ENCODE data around the gene RUNX1. TPM values are rescaled to one million over a fixed set of nuclear protein-coding genes. Genes with fewer than 3 reads are reported as not detected.

Gene RUNX1
- total RNA-seq, 2 experiments from 2014 or later, result 50.6 to 55.8 TPM

GRCh38 chr21:34928637-34929036 is 120.5 kb downstream of the RUNX1 start:
- intact Hi-C loops (cut with micrococcal nuclease), result no loop called here
- Mint-ChIP-seq H3K9me3 (no peaks in the 10 kb centered on the region), H3K27ac (no peak overlapping the region), H3K4me3 (no peak overlapping the region), H3K4me1 (ENCODE audit: low read depth) (peaks cover 78% of the 10 kb centered on the region), H3K27me3 (no peaks in the 10 kb centered on the region), H3K36me3 (peaks cover 13% of the 10 kb centered on the region)
- CTCF ChIA-PET, result interaction anchor here (1.3 to 1.6 kb wide), 2 partner anchors 27 to 39 kb away, joined by 3 to 6 read pairs; no protein-coding TSS in a partner anchor
- DNase-seq, result no peak
- POLR2A ChIA-PET, result interaction anchor here (0.6 to 1.4 kb wide), 3 partner anchors 19 to 43 kb away, joined by 3 to 8 read pairs (median 3); no protein-coding TSS in a partner anchor

DNA sequence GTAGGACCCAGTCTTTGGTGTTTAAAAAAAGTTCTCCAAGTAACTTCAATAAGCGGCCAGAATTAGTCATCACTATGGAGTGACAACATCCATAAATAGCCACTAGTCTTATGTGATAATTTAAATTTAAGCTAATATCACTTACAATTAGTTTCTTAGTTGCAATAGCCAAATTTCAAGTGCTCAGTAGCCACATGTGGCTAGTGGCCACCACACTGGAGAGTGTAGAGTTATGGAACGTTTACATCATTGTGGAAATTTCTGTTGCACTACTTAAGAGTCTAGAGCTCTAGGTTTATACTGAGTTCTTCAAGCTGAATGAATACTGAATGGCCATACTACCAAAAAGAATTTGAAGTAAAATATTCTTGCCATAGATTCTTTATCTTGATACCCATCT is 121.1 kb downstream of the RUNX1 start:
- no peaks in the 10 kb centered on the region for H3K27me3 Mint-ChIP-seq
- intact Hi-C loops (cut with micrococcal nuclease), result no loop called here
- H3K36me3 Mint-ChIP-seq, result peaks cover 13% of the 10 kb centered on the region
- DNase-seq, result no peak
- H3K9me3 Mint-ChIP-seq, result no peaks in the 10 kb centered on the region
- ChIA-PET CTCF (interaction anchor here (1.3 to 1.6 kb wide), 2 partner anchors 27 to 38 kb away, joined by 3 to 6 read pairs; no protein-coding TSS in a partner anchor), POLR2A (interaction anchor here (1.0 kb wide), 1 partner anchor 8 kb away, joined by 3 read pairs; no protein-coding TSS in a partner anchor)
- no peak overlapping the region for H3K27ac Mint-ChIP-seq
- H3K4me1 Mint-ChIP-seq (ENCODE audit: low read depth), result peaks cover 73% of the 10 kb centered on the region
- no peak overlapping the region for H3K4me3 Mint-ChIP-seq

DNA sequence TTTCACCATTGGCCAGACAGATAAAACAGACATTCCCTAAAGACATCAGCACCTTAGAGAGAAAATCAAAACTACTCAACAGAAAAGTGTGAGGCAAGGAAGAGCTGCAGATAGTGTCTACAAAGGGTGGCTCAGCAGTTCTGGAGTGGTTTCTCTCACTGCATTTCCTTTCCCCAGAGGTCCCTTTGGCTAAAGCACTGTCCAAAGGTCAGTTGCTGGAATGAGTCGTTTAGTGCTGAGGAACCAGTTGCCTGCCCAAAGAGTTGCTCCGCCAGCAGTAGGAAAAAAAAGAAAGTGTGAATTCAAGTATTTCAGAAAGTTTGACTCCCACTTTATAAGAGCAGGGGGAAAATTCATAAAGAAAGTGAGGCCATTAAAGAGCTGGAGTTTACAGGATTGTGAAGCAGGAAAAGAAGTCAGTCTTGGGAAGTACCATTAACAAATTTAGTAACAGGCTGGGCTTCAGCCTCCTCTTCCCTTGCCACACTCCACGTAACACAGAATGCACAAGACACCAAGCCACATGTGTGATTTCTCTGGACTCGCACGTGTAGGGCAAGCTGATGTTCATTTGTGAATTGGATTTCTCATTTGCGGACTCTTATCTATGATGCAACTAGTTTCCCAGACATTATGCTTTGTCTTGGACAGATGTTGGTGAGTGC is 122.2 kb downstream of the RUNX1 start:
- H3K36me3 Mint-ChIP-seq, result peaks cover 13% of the 10 kb centered on the region
- H3K27me3 Mint-ChIP-seq, result no peaks in the 10 kb centered on the region
- no peak overlapping the region for H3K4me3 Mint-ChIP-seq
- intact Hi-C loops (cut with micrococcal nuclease), result no loop called here
- POLR2A ChIA-PET, result interaction anchor here (1.0 kb wide), 1 partner anchor 9 kb away, joined by 3 read pairs; no protein-coding TSS in a partner anchor
- DNase-seq, result no peak
- H3K9me3 Mint-ChIP-seq, result no peaks in the 10 kb centered on the region
- peaks cover 72% of the 10 kb centered on the region for H3K4me1 Mint-ChIP-seq (ENCODE audit: low read depth)
- CTCF ChIA-PET, result no interaction called here
- no peak overlapping the region for H3K27ac Mint-ChIP-seq

GRCh38 chr21:34925597-34925996 is 123.5 kb downstream of the RUNX1 start:
- H3K9me3 Mint-ChIP-seq, result no peaks in the 10 kb centered on the region
- peak overlapping the region; percentile 6 for H3K27ac Mint-ChIP-seq
- intact Hi-C loops (cut with micrococcal nuclease), result no loop called here
- H3K36me3 Mint-ChIP-seq, result peaks cover 13% of the 10 kb centered on the region
- no peaks in the 10 kb centered on the region for H3K27me3 Mint-ChIP-seq
- H3K4me1 Mint-ChIP-seq (ENCODE audit: low read depth), result peaks cover 71% of the 10 kb centered on the region
- H3K4me3 Mint-ChIP-seq, result no peak overlapping the region
- ChIA-PET CTCF (no interaction called here), POLR2A (no interaction called here)
- DNase-seq, result no peak

DNA sequence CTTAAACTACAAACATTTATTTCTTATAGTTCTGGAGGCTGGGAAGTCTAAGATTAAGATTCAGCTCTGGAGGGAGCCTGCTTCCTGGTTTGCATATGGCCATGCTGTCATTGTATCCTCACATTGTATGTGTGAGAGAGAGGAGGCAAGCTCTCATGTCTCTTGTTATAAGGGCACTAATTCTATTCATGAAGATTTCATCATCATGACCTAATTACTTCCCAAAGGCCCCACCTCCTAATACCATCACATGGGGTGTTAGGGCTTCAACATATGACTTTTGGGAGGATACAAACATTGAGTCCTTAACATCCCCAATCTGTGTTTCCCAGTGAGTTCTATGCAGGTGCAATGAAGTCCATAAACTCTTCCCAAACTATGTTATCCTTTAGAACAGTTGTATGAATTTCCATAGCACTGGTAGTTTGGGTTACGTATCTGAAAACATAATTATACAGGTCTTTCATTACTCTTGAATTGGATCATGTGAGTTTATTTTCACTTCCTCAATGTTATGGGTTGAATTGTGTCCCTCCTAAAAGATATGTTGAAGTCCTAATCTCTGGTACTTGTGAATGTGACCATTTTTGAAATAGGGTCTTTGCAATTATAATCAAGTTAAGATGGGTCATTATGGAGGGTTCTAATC is 124.2 kb downstream of the RUNX1 start:
- H3K4me1 Mint-ChIP-seq (ENCODE audit: low read depth), result peaks cover 73% of the 10 kb centered on the region
- H3K36me3 Mint-ChIP-seq, result peaks cover 13% of the 10 kb centered on the region
- intact Hi-C loops (cut with micrococcal nuclease), result no loop called here
- POLR2A ChIA-PET, result no interaction called here
- H3K27me3 Mint-ChIP-seq, result no peaks in the 10 kb centered on the region
- H3K27ac Mint-ChIP-seq, result peak overlapping the region; percentile 33
- DNase-seq, result no peak
- no peaks in the 10 kb centered on the region for H3K9me3 Mint-ChIP-seq
- no peak overlapping the region for H3K4me3 Mint-ChIP-seq
- CTCF ChIA-PET, result no interaction called here

- POLR2A ChIA-PET, result no interaction called here
- no peak overlapping the region for H3K27ac Mint-ChIP-seq
- H3K9me3 Mint-ChIP-seq, result no peaks in the 10 kb centered on the region
- no peaks in the 10 kb centered on the region for H3K27me3 Mint-ChIP-seq
- peaks cover 76% of the 10 kb centered on the region for H3K4me1 Mint-ChIP-seq (ENCODE audit: low read depth)
- DNase-seq, result no peak
- peaks cover 13% of the 10 kb centered on the region for H3K36me3 Mint-ChIP-seq
- intact Hi-C loops (cut with micrococcal nuclease), result no loop called here
- H3K4me3 Mint-ChIP-seq, result no peak overlapping the region
- CTCF ChIA-PET, result no interaction called here
Measured at GRCh38 chr21:34924194-34924593, 124.9 kb downstream of the RUNX1 start.

DNA sequence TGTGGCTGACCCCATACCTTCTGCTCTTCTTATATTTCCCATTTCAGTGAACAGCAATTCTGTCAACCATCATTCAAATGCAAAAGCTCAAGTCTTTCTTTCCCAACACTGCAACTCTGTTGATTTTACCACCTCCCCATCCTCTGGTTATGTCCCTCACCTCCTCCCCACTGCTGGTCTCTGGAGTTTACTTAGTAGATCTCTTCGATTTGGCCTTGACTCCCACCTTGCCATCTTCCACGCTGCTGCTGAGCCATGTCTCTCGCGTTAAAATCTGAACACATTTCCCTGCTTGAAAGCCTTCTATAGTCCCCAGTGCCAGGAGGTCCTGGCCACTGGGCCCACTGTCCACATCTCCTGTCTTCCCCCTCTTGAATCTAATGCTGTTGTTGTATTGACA is 125.5 kb downstream of the RUNX1 start:
- no peak for DNase-seq
- H3K36me3 Mint-ChIP-seq, result peaks cover 13% of the 10 kb centered on the region
- peaks cover 71% of the 10 kb centered on the region for H3K4me1 Mint-ChIP-seq (ENCODE audit: low read depth)
- ChIA-PET CTCF (no interaction called here), POLR2A (interaction anchor here (0.6 kb wide), 1 partner anchor 12 kb away, joined by 5 read pairs; no protein-coding TSS in a partner anchor)
- H3K27ac Mint-ChIP-seq, result no peak overlapping the region
- no peaks in the 10 kb centered on the region for H3K27me3 Mint-ChIP-seq
- no peak overlapping the region for H3K4me3 Mint-ChIP-seq
- intact Hi-C loops (cut with micrococcal nuclease), result no loop called here
- H3K9me3 Mint-ChIP-seq, result no peaks in the 10 kb centered on the region

GRCh38 chr21:34923202-34923601 is 125.9 kb downstream of the RUNX1 start:
- H3K27me3 Mint-ChIP-seq, result no peaks in the 10 kb centered on the region
- H3K4me3 Mint-ChIP-seq, result no peak overlapping the region
- no peak for DNase-seq
- ChIA-PET POLR2A (interaction anchor here (0.6 kb wide), 1 partner anchor 12 kb away, joined by 5 read pairs; no protein-coding TSS in a partner anchor), CTCF (no interaction called here)
- no peaks in the 10 kb centered on the region for H3K9me3 Mint-ChIP-seq
- H3K27ac Mint-ChIP-seq, result no peak overlapping the region
- intact Hi-C loops (cut with micrococcal nuclease), result no loop called here
- H3K4me1 Mint-ChIP-seq (ENCODE audit: low read depth), result peaks cover 69% of the 10 kb centered on the region
- peaks cover 13% of the 10 kb centered on the region for H3K36me3 Mint-ChIP-seq

- intact Hi-C loops (cut with micrococcal nuclease), result no loop called here
- peaks cover 66% of the 10 kb centered on the region for H3K4me1 Mint-ChIP-seq (ENCODE audit: low read depth)
- ChIA-PET POLR2A (no interaction called here), CTCF (no interaction called here)
- no peaks in the 10 kb centered on the region for H3K9me3 Mint-ChIP-seq
- H3K27me3 Mint-ChIP-seq, result no peaks in the 10 kb centered on the region
- DNase-seq, result no peak
- no peak overlapping the region for H3K27ac Mint-ChIP-seq
- H3K4me3 Mint-ChIP-seq, result no peak overlapping the region
- H3K36me3 Mint-ChIP-seq, result peaks cover 13% of the 10 kb centered on the region
Measured at GRCh38 chr21:34922479-34922878, 126.6 kb downstream of the RUNX1 start.

DNA sequence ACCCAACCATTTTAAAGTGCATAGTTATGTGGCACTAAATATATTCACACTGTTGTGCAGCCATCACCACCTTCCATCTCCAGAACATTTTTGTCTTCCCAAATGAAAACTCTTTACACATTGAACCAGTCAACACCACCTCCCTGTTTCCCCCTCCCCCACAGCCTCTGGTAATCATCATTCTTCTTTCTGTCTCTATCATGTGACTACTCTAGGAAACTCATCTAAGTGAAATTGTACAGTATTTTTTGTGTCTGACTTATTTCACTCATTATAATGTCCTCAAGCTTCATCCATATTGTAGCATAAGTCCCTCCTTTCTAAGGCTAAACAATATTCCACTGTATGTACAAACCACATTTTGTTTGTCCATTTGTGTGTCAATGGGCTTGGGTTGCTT is 128.0 kb downstream of the RUNX1 start:
- CTCF ChIA-PET, result no interaction called here
- POLR2A ChIA-PET, result no interaction called here
- DNase-seq, result no peak
- Mint-ChIP-seq H3K9me3 (no peaks in the 10 kb centered on the region), H3K27me3 (no peaks in the 10 kb centered on the region), H3K4me3 (no peak overlapping the region), H3K27ac (no peak overlapping the region), H3K36me3 (peaks cover 10% of the 10 kb centered on the region), H3K4me1 (ENCODE audit: low read depth) (peaks cover 59% of the 10 kb centered on the region)
- intact Hi-C loops (cut with micrococcal nuclease), result no loop called here

- intact Hi-C loops (cut with micrococcal nuclease), result no loop called here
- ChIA-PET CTCF (no interaction called here), POLR2A (no interaction called here)
- H3K4me1 Mint-ChIP-seq (ENCODE audit: low read depth), result peaks cover 48% of the 10 kb centered on the region
- DNase-seq, result no peak
- no peaks in the 10 kb centered on the region for H3K9me3 Mint-ChIP-seq
- H3K4me3 Mint-ChIP-seq, result no peak overlapping the region
- peaks cover 6% of the 10 kb centered on the region for H3K36me3 Mint-ChIP-seq
- no peak overlapping the region for H3K27ac Mint-ChIP-seq
- no peaks in the 10 kb centered on the region for H3K27me3 Mint-ChIP-seq
Measured at GRCh38 chr21:34919406-34919805, 129.7 kb downstream of the RUNX1 start.

- ChIA-PET POLR2A (no interaction called here), CTCF (no interaction called here)
- Mint-ChIP-seq H3K9me3 (no peaks in the 10 kb centered on the region), H3K27me3 (no peaks in the 10 kb centered on the region), H3K27ac (no peak overlapping the region), H3K4me3 (no peak overlapping the region), H3K36me3 (no peaks in the 10 kb centered on the region), H3K4me1 (ENCODE audit: low read depth) (peaks cover 48% of the 10 kb centered on the region)
- intact Hi-C loops (cut with micrococcal nuclease), result no loop called here
- no peak for DNase-seq
Measured at GRCh38 chr21:34916446-34916845, 132.7 kb downstream of the RUNX1 start.
